Measurements from ENCODE around the gene RNF220. TPM values are rescaled to one million over a fixed set of nuclear protein-coding genes. Genes with fewer than 3 reads are reported as not detected.

Gene RNF220
- total RNA-seq, 1 experiment from 2014 or later = 66.6 TPM

GRCh38 chr1:44621841-44622286, 216.8 kb downstream of the RNF220 start:
- no peak overlapping the region for H3K4me2 ChIP-seq (ENCODE audit: low read length)
- H4K20me1 ChIP-seq (ENCODE audit: low read length) = no peaks in the 10 kb centered on the region
- ChIA-PET POLR2A (ENCODE audit: unreplicated experiment) (no interaction called here), CTCF (no interaction called here)
- H3K9me3 ChIP-seq (ENCODE audit: low read length) = no peaks in the 10 kb centered on the region
- no peak overlapping the region for H2AFZ ChIP-seq (ENCODE audit: low read length)
- intact Hi-C loops (cut with micrococcal nuclease) = no loop called here
- H3K9me2 ChIP-seq (replicated peaks; ENCODE audit: low read length) = no peaks in the 10 kb centered on the region
- TF ChIP-seq EZH2phosphoT487 (IDR thresholded peaks at IDR 0.05; ENCODE audit: borderline replicate concordance, low read length) (no peak), EZH2 (IDR thresholded peaks at IDR 0.05; ENCODE audit: low read length, unreplicated experiment) (no peak), CTCF (conservative IDR thresholded peaks at IDR 0.05; ENCODE audit: low read depth, low read length) (no peak)
- no peak overlapping the region for H3K4me3 ChIP-seq (ENCODE audit: low read length)
- no peak overlapping the region for H3K27ac ChIP-seq (ENCODE audit: low read length)
- no peaks in the 10 kb centered on the region for H3K36me3 ChIP-seq (ENCODE audit: low read depth, low read length)
- no peaks in the 10 kb centered on the region for H3K27me3 ChIP-seq (ENCODE audit: low read length)
- no peaks in the 10 kb centered on the region for H3K79me2 ChIP-seq (ENCODE audit: low read length)
- no TSS peak for BruUV-seq (replicated peaks)
- no peaks in the 10 kb centered on the region for H3F3A ChIP-seq (ENCODE audit: low read length, unreplicated experiment)
- no peak for ATAC-seq
- no peaks in the 10 kb centered on the region for H3K4me1 ChIP-seq (ENCODE audit: insufficient read depth, low read length)
- H3K9ac ChIP-seq (ENCODE audit: low read length) = no peak overlapping the region
- DNase-seq = no peak

GRCh38 chr1:44624268-44624901, 219.3 kb downstream of the RNF220 start:
- Histone ChIP-seq H2AFZ (ENCODE audit: low read length) (no peak overlapping the region), H3K4me3 (ENCODE audit: low read length) (no peak overlapping the region), H3K9ac (ENCODE audit: low read length) (no peak overlapping the region), H3K27me3 (ENCODE audit: low read length) (no peaks in the 10 kb centered on the region), H3K4me1 (ENCODE audit: insufficient read depth, low read length) (peaks cover 13% of the 10 kb centered on the region), H3K4me2 (ENCODE audit: low read length) (no peak overlapping the region), H3K9me2 (replicated peaks; ENCODE audit: low read length) (no peaks in the 10 kb centered on the region), H3K79me2 (ENCODE audit: low read length) (no peaks in the 10 kb centered on the region), H4K20me1 (ENCODE audit: low read length) (no peaks in the 10 kb centered on the region), H3K27ac (ENCODE audit: low read length) (no peak overlapping the region), H3K9me3 (ENCODE audit: low read length) (no peaks in the 10 kb centered on the region), H3K36me3 (ENCODE audit: low read depth, low read length) (no peaks in the 10 kb centered on the region), H3F3A (ENCODE audit: low read length, unreplicated experiment) (peaks cover 3% of the 10 kb centered on the region)
- POLR2A ChIA-PET (ENCODE audit: unreplicated experiment) = no interaction called here
- BruUV-seq (replicated peaks) = no TSS peak
- DNase-seq (no peak), ATAC-seq (no peak)
- CTCF ChIA-PET = no interaction called here
- TF ChIP-seq CTCF (conservative IDR thresholded peaks at IDR 0.05; ENCODE audit: low read depth, low read length) (no peak), EZH2 (IDR thresholded peaks at IDR 0.05; ENCODE audit: low read length, unreplicated experiment) (no peak)
- intact Hi-C loops (cut with micrococcal nuclease) = no loop called here

- Histone ChIP-seq H2AFZ (ENCODE audit: low read length) (no peak overlapping the region), H3K9ac (ENCODE audit: low read length) (no peak overlapping the region), H3K9me3 (ENCODE audit: low read length) (no peaks in the 10 kb centered on the region), H3K27ac (ENCODE audit: low read length) (no peak overlapping the region), H3K79me2 (ENCODE audit: low read length) (no peaks in the 10 kb centered on the region), H3K27me3 (ENCODE audit: low read length) (no peaks in the 10 kb centered on the region), H3K4me1 (ENCODE audit: insufficient read depth, low read length) (peaks cover 23% of the 10 kb centered on the region), H3F3A (ENCODE audit: low read length, unreplicated experiment) (peaks cover 12% of the 10 kb centered on the region), H3K4me2 (ENCODE audit: low read length) (no peak overlapping the region), H3K9me2 (replicated peaks; ENCODE audit: low read length) (no peaks in the 10 kb centered on the region), H4K20me1 (ENCODE audit: low read length) (no peaks in the 10 kb centered on the region), H3K4me3 (ENCODE audit: low read length) (no peak overlapping the region), H3K36me3 (ENCODE audit: low read depth, low read length) (no peaks in the 10 kb centered on the region)
- DNase-seq (no peak), ATAC-seq (no peak)
- ChIA-PET POLR2A (ENCODE audit: unreplicated experiment) (no interaction called here), CTCF (no interaction called here)
- intact Hi-C loops (cut with micrococcal nuclease) = no loop called here
- TF ChIP-seq EZH2 (IDR thresholded peaks at IDR 0.05; ENCODE audit: low read length, unreplicated experiment) = no peak
- TF ChIP-seq CTCF (conservative IDR thresholded peaks at IDR 0.05; ENCODE audit: low read depth, low read length) = no peak
- TF ChIP-seq EZH2phosphoT487 (IDR thresholded peaks at IDR 0.05; ENCODE audit: borderline replicate concordance, low read length) = no peak
- BruUV-seq (replicated peaks) = no TSS peak
These were observed 220.3 kb downstream of the RNF220 start for GRCh38 chr1:44625348-44625747.
